HFFc6 (cell line): ENCODE results near the gene THBS2. TPM values are rescaled to one million over a fixed set of nuclear protein-coding genes. Genes with fewer than 3 reads are reported as not detected.

Experiments used
- DNase-seq: peaks from one replicate; pipeline ENCODE4 v3.0.0-alpha.2; 2018
- H3K27ac Mint-ChIP-seq: 2 replicates; pipeline ENCODE4 v1.8.0; 2020; ENCODE audit warnings: mild to moderate bottlenecking, mixed read lengths
- H3K27me3 Mint-ChIP-seq: 2 replicates; pipeline ENCODE4 v1.8.0; 2021; ENCODE audit warnings: mild to moderate bottlenecking, moderate library complexity, mixed read lengths; ENCODE audit not compliant: insufficient read depth
- H3K36me3 Mint-ChIP-seq: 2 replicates; pipeline ENCODE4 v1.8.0; 2021; ENCODE audit warnings: low read depth, mixed read lengths
- H3K4me1 Mint-ChIP-seq: 2 replicates; pipeline ENCODE4 v1.8.0; 2020; ENCODE audit warnings: low read depth, mixed read lengths
- H3K4me3 Mint-ChIP-seq: 2 replicates; pipeline ENCODE4 v1.8.0; 2020; ENCODE audit warnings: mild to moderate bottlenecking, moderate library complexity, mixed read lengths
- H3K9me3 Mint-ChIP-seq: 2 replicates; pipeline ENCODE4 v1.8.0; 2020; ENCODE audit warnings: mild to moderate bottlenecking, mixed read lengths
- CTCF ChIP-seq: fragments of 200-600 bp; sonication (generic); IDR thresholded peaks from 2 replicates; pipeline ENCODE4 v1.5.0; 2021; ENCODE audit warnings: antibody characterized with exemption, mild to moderate bottlenecking
- total RNA-seq, 6 experiments: library from RNA; stranded (reverse); fragmentation: NEBNext Ultra II Directional; extraction: Animal tissue kit (Norgen Biotek cat#: 25700); gene quantifications; 2 replicates in 1 of 6; 3 replicates in 5 of 6; pipeline ENCODE4 v1.2.3, GENCODE V29; 2021

The THBS2 gene
- total RNA-seq, 6 experiments from 2014 or later, result 156 to 254 (median 218) TPM

GRCh38 chr6:169213814-169214520, 39.7 kb downstream of the THBS2 start:
- H3K4me1 Mint-ChIP-seq, result peaks cover 82% of the 10 kb centered on the region
- no peak for TF ChIP-seq CTCF
- peak overlapping the region; percentile 58 for H3K4me3 Mint-ChIP-seq
- H3K36me3 Mint-ChIP-seq, result peaks cover 46% of the 10 kb centered on the region
- H3K27ac Mint-ChIP-seq, result peak overlapping the region; percentile 87
- peaks cover 11% of the 10 kb centered on the region for H3K27me3 Mint-ChIP-seq
- DNase-seq, result no peak
- H3K9me3 Mint-ChIP-seq, result no peaks in the 10 kb centered on the region

GRCh38 chr6:169212897-169213813, 40.5 kb downstream of the THBS2 start:
- H3K36me3 Mint-ChIP-seq, result peaks cover 38% of the 10 kb centered on the region
- peaks cover 90% of the 10 kb centered on the region for H3K4me1 Mint-ChIP-seq
- DNase-seq, result peak; percentile 79
- peaks cover 5% of the 10 kb centered on the region for H3K9me3 Mint-ChIP-seq
- peak overlapping the region; percentile 78 for H3K4me3 Mint-ChIP-seq
- H3K27me3 Mint-ChIP-seq, result peaks cover 11% of the 10 kb centered on the region
- peak; percentile 45 for TF ChIP-seq CTCF
- peak overlapping the region; percentile 89 for H3K27ac Mint-ChIP-seq

GRCh38 chr6:169212436-169212835, 41.2 kb downstream of the THBS2 start:
- Mint-ChIP-seq H3K9me3 (peaks cover 12% of the 10 kb centered on the region), H3K27me3 (peaks cover 11% of the 10 kb centered on the region), H3K27ac (no peak overlapping the region; the same call in 1 of the 2 replicates), H3K36me3 (peaks cover 36% of the 10 kb centered on the region), H3K4me3 (peak overlapping the region; percentile 31; the same call in 1 of the 2 replicates), H3K4me1 (peaks cover 94% of the 10 kb centered on the region)
- TF ChIP-seq CTCF, result no peak
- DNase-seq, result no peak

- Mint-ChIP-seq H3K9me3 (peaks cover 14% of the 10 kb centered on the region), H3K27ac (no peak overlapping the region), H3K27me3 (peaks cover 11% of the 10 kb centered on the region), H3K36me3 (peaks cover 34% of the 10 kb centered on the region), H3K4me1 (peaks cover 90% of the 10 kb centered on the region), H3K4me3 (no peak overlapping the region; the same call in 1 of the 2 replicates)
- no peak for TF ChIP-seq CTCF
- no peak for DNase-seq
Measured at GRCh38 chr6:169211881-169212280, 41.8 kb downstream of the THBS2 start.

GRCh38 chr6:169210611-169211010, 43.0 kb downstream of the THBS2 start:
- Mint-ChIP-seq H3K27me3 (peaks cover 11% of the 10 kb centered on the region), H3K27ac (no peak overlapping the region; the same call in 1 of the 2 replicates)
- no peak for DNase-seq

More at GRCh38 chr6:169210611-169211010, 43.0 kb downstream of the THBS2 start:
- Mint-ChIP-seq H3K36me3 (peaks cover 30% of the 10 kb centered on the region), H3K4me3 (no peak overlapping the region), H3K4me1 (peaks cover 80% of the 10 kb centered on the region), H3K9me3 (peaks cover 21% of the 10 kb centered on the region)
- TF ChIP-seq CTCF, result no peak
